HG02885 (cell line): ENCODE results near the gene HOXC11.

ENCODE experiments used
- ATAC-seq: cut with Tn5 transposase; IDR thresholded peaks from one replicate; pipeline ENCODE4 v1.9.1; 2021; ENCODE audit warnings: mild to moderate bottlenecking; ENCODE audit not compliant: unreplicated experiment, poor library complexity

The HOXC11 gene

DNA sequence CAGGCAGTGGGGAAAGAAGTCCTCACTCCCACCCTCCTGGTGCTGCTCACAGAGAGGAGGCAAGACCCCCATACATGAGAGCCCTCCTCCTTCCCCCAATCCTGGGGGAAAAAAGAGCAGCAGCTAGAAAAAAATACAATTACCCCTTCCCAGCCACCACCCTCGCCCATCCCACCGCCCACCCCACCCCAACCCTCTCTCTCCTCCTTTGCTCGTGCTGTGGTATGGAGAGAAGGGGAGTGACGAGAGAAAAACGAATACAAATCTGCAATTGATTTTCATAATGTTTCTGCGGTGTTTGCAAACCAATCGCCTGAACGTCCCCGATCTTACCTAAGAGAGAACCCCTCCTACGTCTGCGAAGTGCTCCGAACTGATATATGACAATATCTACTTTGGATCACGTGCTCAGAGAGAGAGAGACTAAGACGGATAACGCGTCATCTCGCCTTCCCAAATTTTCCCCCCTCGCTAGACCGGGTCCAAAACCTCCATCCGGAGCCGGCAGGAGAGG lies at the start of gene HOXC11:
Gene HOXC11 (plus strand): TSS at position 405 of the 514 bp plus-strand sequence. CDS start 116 bp downstream, outside the sequence.
- no peak for ATAC-seq

DNA sequence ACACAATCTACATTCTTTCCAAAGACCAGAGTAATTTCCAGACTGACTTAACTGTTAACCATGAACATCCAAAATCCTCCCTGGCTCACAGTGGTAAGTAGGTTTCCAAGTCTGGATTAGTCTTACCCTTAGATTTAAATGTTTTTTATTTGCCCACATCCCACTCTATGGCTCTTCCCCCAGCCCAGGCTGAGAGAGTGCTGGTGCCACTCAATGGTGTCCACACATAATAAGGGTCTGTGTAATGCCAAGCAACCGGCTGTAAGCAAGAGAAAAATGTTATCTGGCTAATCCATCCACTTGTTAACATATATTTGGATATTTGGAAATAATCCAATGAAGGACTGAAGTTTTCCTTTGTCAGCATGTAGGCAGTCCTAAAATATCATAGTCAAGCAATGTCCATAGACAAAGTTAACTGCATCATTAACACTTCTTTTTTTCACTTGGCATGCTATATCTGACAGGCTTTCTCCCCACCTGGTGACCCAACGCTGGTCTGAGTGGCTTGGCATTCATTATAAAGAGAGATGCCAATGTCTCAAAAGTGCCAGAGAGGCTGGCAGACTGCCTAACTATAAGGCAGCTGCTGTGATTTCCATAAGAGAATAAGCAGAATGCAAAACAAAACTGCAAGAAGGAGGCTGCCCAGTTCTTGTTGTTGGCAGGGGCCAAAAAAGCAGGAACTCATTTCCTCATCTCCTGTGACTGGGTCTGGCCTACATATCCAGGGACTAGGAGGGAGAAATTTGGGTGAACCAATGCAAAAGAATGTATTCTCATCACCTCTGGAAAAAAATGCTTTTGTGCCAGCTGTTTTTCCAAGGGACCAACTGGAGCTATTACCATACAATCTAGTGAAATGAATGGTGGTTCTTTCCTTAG lies 48.2 kb upstream of the HOXC11 start:
- ATAC-seq, result no peak

DNA sequence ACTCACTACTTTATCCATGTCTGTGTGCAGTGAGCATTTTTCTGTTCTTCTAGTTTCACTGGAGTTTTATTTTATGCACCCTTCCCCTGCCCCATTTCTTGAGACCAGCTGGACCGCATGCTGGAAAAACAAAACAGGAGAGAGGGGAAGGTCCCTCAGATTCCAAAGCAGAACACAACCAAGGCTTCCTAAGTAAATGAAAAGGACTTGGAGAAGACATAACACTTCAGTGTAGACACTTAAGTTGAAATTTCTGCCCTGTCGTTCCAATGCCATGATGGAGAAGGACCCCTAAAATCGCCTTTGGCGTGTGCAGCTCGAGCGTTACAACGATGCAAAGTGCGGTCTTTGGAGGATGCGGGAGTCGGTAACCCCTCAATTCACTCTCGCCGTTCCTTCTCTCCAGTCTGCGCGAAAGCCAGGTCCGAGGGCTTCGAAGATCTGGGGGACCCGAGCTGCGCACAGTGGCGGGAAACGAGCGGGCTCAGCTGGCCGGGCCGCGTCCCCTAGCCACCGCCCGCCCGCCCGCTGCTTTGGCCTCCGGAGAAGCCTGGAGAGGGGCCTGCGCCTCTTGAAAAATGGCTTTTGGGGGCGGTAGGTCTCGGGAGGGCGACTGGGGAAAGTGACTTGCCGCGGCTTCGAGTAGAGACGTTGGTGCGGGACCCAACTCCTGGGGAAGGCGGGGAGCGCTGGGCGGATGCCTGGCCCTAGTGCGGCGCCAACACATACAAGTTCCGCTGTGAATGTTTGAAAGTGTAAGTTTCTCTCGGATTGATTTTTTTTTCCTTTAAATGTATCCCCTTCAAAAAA lies 45.5 kb upstream of the HOXC11 start:
- ATAC-seq, result no peak

DNA sequence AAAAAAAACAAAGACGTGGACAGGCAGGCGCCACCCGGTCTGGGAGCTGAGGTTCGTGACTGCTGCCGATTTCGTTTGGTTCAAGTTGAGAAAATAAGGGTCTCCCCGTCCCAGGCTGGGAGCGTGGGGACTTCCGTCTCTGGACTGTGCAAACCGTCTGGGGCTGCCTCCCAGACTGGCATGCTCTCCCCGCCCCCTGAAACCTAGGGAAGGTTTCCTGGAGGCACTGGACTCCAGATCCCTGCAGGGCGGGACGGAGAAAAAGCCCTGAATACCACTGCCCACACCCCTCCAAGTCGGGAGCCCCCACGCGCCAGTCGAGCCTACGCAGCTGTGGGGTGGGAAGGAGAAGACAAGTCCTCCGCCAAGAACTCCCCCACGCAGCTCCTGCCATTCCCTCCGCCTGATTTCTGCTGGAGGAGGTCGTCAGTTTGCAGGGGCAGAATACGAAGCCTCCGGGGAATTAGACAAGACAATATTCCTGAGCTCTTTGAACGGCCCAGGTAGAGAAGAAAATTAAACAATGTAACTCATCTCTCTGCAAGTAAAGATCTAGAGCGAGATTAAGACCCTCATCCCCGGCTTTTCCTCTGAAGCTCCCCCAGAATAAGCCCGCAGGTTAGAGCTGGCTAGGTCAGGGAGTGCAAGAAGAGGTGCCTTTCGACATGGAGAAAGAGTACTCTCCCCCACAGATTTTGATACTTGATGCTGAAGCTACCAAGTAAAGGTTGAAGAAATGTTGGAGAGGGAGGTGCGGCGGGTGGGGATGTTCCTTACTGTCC lies 44.7 kb upstream of the HOXC11 start:
- ATAC-seq, result no peak

DNA sequence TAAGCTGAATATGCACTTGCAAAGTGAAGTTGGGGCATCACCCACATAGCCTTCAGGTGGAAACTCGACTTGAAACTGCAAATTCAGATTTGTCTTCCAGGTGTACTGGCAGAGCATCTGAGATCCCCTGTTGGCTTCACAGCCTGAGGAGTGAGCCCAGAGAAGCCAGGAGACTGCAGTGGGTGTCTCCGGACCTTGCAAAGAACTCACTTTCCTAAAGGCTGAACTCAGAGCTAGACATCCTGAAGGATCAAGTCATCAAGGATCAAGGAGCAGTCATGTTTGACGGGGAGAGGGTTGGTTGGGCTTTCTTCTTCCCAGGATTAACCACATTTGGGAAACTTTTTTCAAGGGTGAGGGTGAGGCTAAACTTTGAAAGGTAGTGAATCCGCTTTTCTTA lies 43.4 kb upstream of the HOXC11 start:
- ATAC-seq, result no peak

DNA sequence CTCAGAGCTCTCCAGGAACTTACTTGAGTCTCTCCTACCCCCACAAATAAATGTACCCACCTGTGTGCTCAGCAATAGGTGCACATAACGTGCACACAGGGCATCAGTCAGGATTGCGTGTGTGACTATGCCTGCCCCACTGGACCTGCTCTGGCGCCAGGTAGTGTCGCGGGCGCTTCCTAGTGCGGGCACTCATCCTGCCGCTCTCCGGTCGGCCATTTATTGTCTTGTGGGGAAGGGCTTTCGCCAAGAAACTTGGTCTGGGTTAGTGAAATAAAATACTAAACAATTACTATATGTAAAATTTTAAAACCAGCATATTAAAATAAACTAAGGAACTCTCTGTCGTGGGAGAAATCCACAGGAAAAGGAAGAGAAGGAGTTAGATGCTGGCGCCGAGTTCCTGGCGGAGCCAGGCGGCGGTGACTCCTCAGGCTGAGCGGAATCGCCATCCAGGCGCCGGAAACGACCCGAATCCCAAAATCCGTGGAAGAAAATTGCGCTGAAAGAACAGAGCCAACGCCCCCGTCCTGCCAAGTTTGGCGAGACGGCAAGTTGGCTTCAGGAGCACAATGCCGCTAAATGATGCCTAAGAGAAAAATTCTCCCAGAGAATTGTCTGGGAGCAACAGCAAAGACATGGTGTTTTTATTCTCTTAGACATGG lies 42.2 kb upstream of the HOXC11 start:
- ATAC-seq, result no peak

DNA sequence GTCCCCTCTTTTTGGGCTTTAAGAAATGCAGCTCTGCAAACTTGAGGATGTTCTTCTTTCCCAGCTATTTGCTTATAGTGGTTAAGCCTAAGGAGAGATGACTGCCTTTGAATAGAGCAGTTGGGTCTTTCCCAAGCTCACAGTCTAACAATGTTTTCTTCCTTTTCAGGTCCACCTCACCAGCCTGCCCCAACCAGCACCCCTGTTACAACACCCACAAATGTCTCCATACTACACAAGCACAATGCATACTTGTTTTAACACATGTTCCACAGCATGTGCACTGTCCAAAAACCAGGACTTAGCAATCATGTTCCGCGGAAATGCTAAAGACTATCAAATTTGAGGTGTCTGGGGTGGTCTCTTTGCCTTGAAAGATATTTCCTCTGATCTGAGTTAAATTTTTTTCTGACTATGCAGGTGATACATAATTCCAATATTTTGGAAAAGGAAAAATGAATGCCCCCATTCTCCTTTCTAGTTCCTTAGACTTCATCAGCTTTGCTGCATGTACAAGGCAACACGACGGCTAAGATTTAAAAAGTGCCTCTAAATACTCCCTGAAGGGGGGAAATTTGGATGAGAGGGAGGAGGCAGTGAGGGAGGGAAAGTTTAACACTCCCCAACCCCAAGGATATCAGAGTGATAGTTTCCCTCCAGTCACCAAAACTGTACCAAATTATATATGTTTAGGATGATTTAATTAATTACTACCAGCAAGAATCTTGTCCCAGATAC lies 40.9 kb upstream of the HOXC11 start:
- no peak for ATAC-seq

DNA sequence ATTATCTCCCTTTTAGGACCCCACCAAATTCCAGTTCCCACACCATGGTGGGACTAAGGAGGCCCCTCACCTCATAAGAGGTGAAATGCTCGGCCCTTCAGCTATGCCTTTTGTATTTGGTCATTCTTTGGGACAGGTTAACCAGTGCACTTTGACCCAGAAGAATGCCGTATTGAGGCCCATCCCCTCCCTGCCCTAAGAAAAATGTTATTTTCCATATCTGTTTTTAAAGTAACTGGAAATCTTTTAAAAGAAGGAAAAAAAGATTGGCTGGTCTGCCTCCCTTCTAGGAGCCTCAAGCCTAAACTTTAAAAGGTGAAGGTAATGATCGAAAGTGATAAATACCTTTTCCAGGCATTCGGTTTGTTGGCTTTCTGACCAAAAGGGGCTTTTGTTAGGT lies 40.0 kb upstream of the HOXC11 start:
- no peak for ATAC-seq

DNA sequence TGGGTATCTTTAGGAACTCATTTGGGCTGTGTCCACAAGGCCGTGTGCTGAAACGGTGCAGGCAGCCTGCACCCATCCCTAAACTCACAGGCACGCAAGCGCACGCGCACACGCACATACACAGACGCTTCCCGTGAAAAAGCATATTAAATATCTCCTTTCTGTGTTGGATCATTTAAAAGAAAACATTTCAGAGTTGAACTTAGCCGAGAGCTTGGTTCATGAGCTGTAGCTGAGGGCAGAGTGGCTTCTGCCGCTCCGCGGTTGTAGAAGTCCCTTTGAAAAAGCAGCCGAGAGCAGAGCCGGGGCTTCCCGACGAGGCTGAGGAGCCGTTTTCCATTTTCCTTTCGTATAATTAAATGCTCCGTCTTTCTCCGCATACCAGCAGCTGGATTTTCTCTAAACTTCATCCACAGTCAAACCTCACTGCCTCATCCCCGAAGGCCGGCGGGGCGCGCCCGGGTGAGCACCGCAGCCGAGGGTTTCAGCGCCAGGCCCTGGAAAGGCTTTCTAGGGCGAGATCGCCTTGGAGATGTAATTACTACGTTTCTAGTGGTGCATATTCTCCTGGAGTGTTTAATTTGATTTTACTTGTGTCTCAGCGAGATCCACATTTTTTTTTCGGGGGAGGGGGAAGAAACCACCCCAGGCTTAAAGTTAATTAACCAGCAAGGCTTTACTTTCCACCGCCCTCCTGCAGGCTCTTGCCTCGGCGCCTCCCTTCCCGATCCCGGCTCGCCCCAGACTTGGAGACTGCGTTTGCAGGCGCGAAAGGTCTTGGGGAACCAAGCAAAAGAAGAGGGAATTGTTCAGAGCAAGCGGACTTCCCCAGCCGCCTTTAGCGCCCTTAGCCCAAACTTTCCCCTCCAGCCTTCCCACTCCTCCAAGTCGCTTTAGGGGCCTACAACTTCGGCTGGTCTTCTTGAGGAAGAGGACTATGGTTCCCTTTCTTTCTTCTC lies 37.3 kb upstream of the HOXC11 start:
- ATAC-seq, result no peak

DNA sequence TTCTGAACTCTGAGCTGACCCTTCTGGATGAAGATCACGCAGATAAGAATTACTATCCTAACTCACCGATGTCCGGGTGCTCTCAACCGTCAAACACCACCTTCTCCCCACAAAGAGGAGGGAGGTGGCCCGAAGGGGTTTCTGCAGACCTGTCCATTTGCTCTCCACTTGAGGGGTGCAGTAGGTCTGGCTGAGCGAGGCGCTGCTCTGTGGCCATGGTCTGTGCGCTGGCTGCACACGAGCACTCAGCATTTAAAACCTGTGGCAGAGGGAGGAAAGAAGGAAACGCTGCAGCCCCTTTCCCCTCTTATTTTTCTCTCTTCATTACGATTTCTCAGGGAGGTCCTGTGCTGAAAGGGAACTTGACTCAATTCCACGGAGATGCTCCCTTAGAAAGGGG lies 35.8 kb upstream of the HOXC11 start:
- ATAC-seq, result no peak

DNA sequence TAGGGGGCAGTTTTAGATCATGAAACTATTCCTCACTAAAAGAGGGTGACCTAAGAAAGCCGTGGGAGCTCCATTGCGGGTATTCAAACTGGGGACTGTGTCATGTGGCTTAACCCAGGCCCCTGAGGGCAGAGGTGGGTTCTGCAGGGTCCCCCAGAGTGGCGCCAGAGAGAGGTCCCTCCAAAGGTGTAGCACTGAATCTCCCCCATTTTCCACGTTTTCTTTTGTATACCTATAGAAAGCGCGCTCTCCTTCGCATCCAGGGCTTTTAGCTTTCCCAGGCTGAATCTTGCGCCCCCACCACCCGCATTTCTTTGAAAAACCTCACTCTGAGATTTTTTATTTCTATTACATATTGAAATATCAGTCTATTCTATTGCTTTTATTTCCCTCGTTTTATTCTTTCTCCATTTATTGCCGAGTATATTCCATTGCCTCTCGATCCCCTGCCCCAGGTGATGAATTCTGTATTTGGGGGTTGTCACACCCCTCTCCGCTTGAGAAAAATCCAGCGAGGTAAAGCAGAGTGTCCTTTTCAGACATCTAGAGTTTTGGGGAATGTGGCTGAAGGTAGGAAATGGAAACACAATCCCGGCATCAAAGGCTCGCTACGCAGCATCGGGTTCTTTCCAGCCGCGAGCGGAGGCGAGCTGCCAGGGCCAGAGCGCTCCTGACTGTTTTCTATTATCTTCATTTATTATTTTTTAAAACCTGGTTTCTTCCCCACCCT lies 35.2 kb upstream of the HOXC11 start:
- no peak for ATAC-seq

DNA sequence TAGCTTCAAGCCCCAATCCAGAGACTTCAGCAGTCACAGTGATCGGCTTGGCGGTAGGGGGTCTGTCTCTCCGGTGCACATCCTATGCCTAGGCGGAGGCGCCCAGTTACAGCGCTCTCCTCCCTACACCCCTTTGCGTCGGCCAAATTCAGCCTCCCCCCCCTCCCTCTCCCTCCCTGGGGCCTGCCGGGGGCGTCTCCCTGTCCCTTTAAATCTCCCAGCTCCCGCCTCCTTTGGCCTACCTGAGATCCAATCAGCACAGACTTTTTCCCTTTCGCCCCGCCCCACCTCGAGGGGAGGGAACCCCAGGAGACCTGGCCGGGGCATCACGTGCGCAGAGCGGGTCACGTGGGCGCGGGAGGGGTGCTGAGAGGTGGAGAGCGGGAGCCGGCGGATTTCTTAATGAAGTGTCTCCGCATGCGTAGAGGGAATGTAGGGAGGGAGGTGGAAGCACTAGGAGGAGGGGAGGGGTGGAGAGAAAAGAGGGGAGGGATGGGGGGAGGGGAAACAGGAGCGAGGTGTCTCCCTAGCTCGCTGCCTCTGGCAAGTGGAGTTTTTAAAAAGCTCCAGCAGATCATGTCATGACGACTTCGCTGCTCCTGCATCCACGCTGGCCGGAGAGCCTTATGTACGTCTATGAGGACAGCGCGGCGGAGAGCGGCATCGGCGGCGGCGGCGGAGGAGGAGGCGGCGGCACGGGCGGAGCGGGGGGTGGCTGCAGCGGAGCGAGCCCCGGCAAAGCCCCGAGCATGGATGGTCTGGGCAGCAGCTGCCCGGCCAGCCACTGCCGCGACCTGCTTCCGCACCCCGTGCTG lies 34.4 kb upstream of the HOXC11 start, which contains the start of gene HOXC13:
Gene HOXC13 (plus strand): TSS at position 506 of the 815 bp plus-strand sequence. CDS start 76 bp downstream, at position 582.
- no peak for ATAC-seq

DNA sequence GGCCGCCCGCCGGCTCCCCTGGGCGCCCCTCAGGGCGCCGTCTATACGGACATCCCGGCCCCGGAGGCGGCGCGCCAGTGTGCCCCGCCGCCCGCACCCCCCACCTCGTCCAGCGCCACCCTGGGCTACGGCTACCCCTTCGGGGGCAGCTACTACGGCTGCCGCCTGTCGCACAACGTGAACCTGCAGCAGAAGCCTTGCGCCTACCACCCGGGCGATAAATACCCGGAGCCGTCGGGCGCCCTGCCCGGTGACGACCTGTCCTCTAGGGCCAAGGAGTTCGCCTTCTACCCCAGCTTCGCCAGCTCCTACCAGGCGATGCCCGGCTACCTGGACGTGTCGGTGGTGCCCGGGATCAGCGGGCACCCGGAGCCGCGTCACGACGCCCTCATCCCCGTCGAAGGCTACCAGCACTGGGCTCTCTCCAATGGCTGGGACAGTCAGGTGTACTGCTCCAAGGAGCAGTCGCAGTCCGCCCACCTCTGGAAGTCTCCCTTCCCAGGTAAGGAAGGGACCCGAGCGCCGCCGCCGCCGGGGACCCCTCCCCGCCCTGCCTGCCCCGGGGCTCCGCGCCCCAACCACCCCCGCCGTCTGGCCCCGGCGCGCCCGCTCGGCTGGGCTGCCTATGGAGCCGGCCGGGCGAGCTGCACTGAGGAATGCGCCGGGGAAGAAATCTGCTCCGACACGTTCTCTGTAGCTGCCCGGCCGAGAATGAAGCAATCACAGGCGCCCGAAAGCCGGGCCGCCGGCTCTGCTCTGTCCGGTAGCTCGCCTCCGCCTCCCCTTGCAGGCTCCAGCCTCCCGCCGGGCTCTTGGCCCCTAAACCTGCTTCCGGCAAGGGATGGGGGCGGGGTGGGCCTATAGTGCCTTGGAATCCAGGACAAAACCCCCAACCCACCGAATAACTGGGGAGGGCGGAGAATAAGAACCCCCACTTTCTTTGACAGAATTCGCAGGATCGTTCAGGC lies 33.5 kb upstream of the HOXC11 start:
- no peak for ATAC-seq

DNA sequence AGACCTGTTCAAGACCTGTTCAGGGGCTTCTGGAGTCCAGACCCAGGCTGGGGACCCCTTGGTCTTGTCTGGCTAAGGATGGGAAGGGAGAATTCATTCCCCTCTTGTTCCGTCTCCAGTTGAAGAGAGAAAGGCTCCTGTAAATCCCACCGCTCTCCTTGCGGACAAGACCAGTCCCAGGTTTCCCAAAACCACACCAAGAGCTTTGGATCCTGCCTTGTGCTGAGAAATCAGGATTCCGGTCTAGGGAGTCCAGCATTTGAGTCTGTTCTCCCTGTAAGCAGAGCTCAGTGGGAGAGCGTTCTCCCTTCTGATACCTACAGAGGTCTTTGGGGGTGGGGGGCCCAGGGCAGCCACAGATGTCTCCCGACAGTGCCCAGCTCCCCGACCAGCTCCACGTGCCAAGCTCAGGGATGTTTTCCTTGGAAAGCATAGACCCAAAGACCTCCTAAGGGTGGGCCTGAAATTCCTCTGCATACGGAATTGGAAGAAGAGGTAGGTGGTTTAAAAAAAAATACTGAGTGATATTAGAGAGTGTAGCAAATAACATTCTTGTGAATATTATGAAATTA lies 32.4 kb upstream of the HOXC11 start:
- no peak for ATAC-seq

DNA sequence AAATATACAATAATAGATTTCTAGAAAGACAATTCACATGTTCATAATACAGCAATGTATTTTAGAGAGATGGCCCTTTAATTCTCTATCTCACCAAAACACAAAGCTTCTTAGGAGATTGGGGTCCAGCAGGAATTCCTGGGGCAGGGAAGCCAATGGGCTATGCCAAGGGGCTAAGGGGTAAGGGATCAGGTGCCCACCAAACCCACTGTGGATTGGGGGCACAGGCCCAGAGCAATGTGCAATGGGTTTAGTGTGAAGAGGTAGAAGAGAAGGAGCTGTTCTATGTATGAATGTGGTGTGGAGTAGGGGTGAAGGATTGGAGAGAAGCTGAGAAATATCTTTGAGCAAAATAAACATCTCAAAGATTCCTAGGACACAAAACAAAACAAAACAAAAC lies 31.7 kb upstream of the HOXC11 start:
- no peak for ATAC-seq
